ENCODE measurements around the gene TMEM163.

TMEM163 gene

DNA sequence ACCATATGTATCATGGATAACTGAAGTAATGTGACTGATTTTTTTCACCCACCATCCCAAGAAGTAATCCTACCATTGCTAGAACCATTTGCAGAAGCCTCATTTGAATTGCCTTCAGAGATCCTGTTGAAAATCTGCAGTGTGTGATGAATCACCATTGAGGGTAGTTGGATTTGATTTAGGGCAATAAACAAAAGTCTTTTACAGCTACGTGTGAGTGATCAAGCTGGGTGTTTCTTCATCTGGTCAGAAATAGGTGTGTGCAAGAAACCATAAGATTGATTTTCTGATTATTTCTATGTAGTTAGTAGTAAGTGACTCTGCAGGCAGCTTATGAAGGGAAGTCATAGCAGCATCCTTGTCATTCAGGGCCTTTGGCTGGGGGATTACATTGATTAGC is 305.4 kb downstream of the TMEM163 start:
- TF ChIP-seq, protein P1, sequence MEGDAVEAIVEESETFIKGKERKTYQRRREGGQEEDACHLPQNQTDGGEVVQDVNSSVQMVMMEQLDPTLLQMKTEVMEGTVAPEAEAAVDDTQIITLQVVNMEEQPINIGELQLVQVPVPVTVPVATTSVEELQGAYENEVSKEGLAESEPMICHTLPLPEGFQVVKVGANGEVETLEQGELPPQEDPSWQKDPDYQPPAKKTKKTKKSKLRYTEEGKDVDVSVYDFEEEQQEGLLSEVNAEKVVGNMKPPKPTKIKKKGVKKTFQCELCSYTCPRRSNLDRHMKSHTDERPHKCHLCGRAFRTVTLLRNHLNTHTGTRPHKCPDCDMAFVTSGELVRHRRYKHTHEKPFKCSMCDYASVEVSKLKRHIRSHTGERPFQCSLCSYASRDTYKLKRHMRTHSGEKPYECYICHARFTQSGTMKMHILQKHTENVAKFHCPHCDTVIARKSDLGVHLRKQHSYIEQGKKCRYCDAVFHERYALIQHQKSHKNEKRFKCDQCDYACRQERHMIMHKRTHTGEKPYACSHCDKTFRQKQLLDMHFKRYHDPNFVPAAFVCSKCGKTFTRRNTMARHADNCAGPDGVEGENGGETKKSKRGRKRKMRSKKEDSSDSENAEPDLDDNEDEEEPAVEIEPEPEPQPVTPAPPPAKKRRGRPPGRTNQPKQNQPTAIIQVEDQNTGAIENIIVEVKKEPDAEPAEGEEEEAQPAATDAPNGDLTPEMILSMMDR (IDR thresholded peaks at IDR 0.05; ENCODE audit: insufficient read depth, missing control alignments), result no peak
- DNase-seq (ENCODE audit: insufficient read length, low spot score) (no peak), FAIRE-seq (no peak)

DNA sequence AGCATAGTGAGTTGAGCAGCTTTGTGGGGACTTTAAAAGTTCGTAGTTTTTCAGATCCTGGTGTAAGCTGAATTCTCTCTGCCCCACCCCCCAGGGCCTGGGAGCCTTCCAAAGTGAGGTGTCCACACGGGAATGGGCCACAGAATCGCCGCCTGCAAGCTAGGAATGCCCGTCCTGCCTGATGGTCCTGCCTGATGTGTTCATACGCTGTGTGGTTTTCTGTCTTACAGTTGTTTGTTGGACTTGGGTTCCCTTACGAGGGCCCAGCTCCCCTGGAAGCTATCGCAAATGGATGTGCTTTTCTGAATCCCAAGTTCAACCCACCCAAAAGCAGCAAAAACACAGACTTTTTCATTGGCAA is 306.2 kb downstream of the TMEM163 start:
- TF ChIP-seq, protein P1 (IDR thresholded peaks at IDR 0.05; ENCODE audit: insufficient read depth, missing control alignments), result no peak
- DNase-seq (ENCODE audit: insufficient read length, low spot score) (no peak), FAIRE-seq (no peak)

DNA sequence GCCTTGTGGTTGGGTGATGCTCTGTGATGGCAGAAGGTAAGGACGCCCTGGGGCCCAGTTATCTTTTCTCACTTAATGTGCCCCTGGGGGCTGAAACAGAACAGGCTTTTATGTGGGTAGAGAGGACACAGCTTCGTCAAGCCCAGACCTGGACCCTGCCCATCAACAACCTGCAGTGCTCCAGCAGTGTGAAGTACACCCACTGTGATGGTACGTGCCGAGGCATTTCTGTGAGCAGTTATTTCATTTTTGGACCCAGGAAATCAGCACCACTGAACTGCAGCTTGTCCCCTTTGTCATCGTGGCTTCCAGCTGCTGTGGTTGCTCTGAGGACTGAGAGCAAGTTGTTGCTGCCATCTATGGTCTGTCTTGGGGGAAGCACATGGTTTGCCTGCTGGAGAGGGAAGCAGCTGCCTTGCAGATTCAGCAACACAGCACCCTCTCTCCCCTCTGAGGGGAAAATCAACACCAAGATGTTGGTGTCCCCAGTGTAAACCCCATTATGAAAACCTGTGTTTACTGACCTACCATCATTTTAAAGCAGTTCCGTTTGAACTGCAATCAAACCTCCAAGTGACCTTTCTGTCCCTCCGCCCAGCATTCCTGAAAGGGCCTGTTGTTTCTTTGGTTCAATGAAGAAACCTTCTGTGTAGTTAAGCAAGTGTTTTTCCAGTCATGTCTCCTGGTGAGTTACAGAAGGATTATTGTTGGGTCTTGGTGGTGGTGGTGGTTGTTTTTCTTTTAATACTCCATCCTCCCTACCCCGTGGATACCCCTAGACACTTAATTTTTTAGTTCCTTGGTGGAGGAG is 306.8 kb downstream of the TMEM163 start:
- peak; percentile 51 for FAIRE-seq
- DNase-seq (ENCODE audit: insufficient read length, low spot score), result peak; percentile 34
- TF ChIP-seq, protein P1 (IDR thresholded peaks at IDR 0.05; ENCODE audit: insufficient read depth, missing control alignments), result peak; percentile 95

DNA sequence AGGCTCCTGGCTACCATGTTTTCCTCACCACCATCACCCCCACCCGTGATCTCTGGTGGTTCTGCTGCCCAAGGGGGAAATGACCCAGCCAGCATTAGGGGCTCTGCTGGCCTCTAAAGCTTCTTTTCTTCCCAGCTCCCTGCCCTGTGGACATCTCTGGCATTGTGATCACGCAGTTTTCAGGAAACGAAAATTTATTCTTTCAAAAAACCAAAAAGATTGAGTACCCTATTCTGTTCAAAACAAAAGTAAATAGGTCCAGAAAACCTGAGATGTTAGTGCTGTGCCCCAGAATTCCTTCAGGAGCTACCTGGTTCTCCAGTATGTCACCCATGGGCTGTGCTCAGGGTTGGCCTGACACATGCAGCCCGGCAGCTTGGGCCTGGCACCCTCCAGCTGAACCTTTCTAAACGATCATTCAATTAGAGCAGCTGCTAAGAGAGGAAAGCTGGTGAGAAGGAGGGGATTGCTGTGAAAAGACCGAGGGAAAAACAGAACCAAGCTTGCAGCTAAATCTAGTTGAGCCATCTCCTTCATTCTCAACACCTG is 307.4 kb downstream of the TMEM163 start:
- TF ChIP-seq, protein P1 (IDR thresholded peaks at IDR 0.05; ENCODE audit: insufficient read depth, missing control alignments), result no peak
- FAIRE-seq, result no peak
- DNase-seq (ENCODE audit: insufficient read length, low spot score), result no peak

DNA sequence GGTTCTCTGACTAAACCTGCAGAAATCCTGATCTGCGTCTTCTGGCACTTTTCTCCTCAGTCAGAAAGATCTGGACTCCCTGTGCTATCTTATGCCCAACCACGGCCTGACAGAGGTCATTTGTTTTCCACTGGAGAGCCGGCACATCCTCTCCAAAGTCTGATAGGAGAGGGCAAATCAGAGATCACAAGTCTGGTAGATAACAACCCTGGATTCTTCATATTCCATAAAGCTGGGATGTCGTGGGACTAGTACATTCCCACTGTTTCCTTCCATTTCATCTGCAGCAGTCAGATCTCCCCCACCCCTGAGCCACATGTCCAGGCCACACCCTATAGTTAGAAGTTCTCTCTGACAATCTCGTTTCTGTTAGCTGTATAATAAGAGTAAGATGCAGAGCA is 308.0 kb downstream of the TMEM163 start:
- DNase-seq (ENCODE audit: insufficient read length, low spot score) (no peak), FAIRE-seq (no peak)
- TF ChIP-seq, protein P1 (IDR thresholded peaks at IDR 0.05; ENCODE audit: insufficient read depth, missing control alignments), result no peak

DNA sequence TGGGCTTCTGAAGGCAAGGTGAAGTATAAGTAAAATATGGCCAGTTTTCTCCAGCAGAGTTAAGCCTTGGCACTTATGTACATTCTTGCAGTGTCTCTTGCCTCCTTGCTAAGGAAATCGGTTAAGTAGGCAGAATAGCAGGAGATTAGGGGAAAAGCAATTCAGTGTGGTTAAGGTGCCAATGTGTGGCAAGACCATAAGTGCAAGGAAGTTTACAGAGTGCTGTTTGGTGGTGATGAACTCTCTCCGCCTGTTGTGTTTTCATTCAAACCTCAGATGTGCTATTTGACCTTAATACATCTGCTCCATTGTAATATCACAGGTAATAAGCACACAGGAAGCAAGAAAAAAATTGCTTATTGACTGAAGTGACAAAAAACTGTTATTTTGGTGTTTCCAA is 308.8 kb downstream of the TMEM163 start:
- DNase-seq (ENCODE audit: insufficient read length, low spot score) (no peak), FAIRE-seq (no peak)
- TF ChIP-seq, protein P1 (IDR thresholded peaks at IDR 0.05; ENCODE audit: insufficient read depth, missing control alignments), result no peak

DNA sequence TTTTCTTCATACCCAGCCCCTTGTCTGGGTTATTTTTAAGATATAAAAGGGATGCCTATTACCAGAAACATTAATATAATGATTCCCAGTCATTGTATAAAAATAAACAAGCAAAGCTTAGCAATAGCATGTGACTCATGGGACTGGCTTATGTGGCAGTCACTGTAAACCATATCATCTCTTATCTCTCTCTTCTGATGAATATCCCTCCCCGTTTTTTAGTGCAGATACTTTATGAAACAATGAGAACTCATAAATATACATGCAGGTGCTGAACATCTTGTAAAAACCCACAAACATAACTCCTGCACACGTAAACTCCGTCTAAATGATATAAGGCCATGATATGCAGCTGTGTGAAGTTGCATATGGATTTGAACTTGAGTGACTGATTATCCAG is 310.0 kb downstream of the TMEM163 start:
- TF ChIP-seq, protein P1 (IDR thresholded peaks at IDR 0.05; ENCODE audit: insufficient read depth, missing control alignments), result no peak
- DNase-seq (ENCODE audit: insufficient read length, low spot score), result no peak
- FAIRE-seq, result no peak

All from D721Med (cell line).